ENCODE results near the gene ZNF775.

ZNF775 gene

GRCh38 chr7:150388709-150389531, 9.8 kb downstream of the ZNF775 start:
- DNase-seq, result no peak
- Mint-ChIP-seq H3K36me3 (ENCODE audit: low read depth) (peaks cover 11% of the 10 kb centered on the region), H3K9me3 (no peaks in the 10 kb centered on the region), H3K27me3 (no peaks in the 10 kb centered on the region), H3K27ac (peak overlapping the region; percentile 81), H3K4me3 (no peak overlapping the region), H3K4me1 (ENCODE audit: low read depth) (peaks cover 16% of the 10 kb centered on the region)

- peaks cover 11% of the 10 kb centered on the region for H3K36me3 Mint-ChIP-seq (ENCODE audit: low read depth)
- no peaks in the 10 kb centered on the region for H3K9me3 Mint-ChIP-seq
- H3K27me3 Mint-ChIP-seq, result no peaks in the 10 kb centered on the region
- no peak for DNase-seq
- peak overlapping the region; percentile 81 for H3K27ac Mint-ChIP-seq
- H3K4me3 Mint-ChIP-seq, result no peak overlapping the region
- peaks cover 16% of the 10 kb centered on the region for H3K4me1 Mint-ChIP-seq (ENCODE audit: low read depth)
Observed at GRCh38 chr7:150389532-150389816, 10.3 kb downstream of the ZNF775 start.

- H3K36me3 Mint-ChIP-seq (ENCODE audit: low read depth), result peaks cover 11% of the 10 kb centered on the region
- peaks cover 16% of the 10 kb centered on the region for H3K4me1 Mint-ChIP-seq (ENCODE audit: low read depth)
- no peaks in the 10 kb centered on the region for H3K9me3 Mint-ChIP-seq
- H3K4me3 Mint-ChIP-seq, result no peak overlapping the region
- DNase-seq, result no peak
- H3K27me3 Mint-ChIP-seq, result no peaks in the 10 kb centered on the region
- no peak overlapping the region for H3K27ac Mint-ChIP-seq
Observed at GRCh38 chr7:150390205-150390604, 11.1 kb downstream of the ZNF775 start.

- no peaks in the 10 kb centered on the region for H3K9me3 Mint-ChIP-seq
- H3K36me3 Mint-ChIP-seq (ENCODE audit: low read depth), result peaks cover 18% of the 10 kb centered on the region
- H3K4me3 Mint-ChIP-seq, result no peak overlapping the region
- peaks cover 16% of the 10 kb centered on the region for H3K4me1 Mint-ChIP-seq (ENCODE audit: low read depth)
- H3K27me3 Mint-ChIP-seq, result no peaks in the 10 kb centered on the region
- no peak overlapping the region for H3K27ac Mint-ChIP-seq
- DNase-seq, result no peak
Observed at GRCh38 chr7:150393325-150393724, 14.2 kb downstream of the ZNF775 start.

- no peaks in the 10 kb centered on the region for H3K9me3 Mint-ChIP-seq
- DNase-seq, result no peak
- no peak overlapping the region for H3K27ac Mint-ChIP-seq
- peaks cover 11% of the 10 kb centered on the region for H3K36me3 Mint-ChIP-seq (ENCODE audit: low read depth)
- no peaks in the 10 kb centered on the region for H3K27me3 Mint-ChIP-seq
- no peak overlapping the region for H3K4me3 Mint-ChIP-seq
- peaks cover 10% of the 10 kb centered on the region for H3K4me1 Mint-ChIP-seq (ENCODE audit: low read depth)
Observed at GRCh38 chr7:150396426-150396825, 17.3 kb downstream of the ZNF775 start.

GRCh38 chr7:150396851-150397260, 17.7 kb downstream of the ZNF775 start:
- Mint-ChIP-seq H3K27me3 (no peaks in the 10 kb centered on the region), H3K36me3 (ENCODE audit: low read depth) (peaks cover 11% of the 10 kb centered on the region), H3K4me1 (ENCODE audit: low read depth) (peaks cover 11% of the 10 kb centered on the region), H3K4me3 (no peak overlapping the region), H3K27ac (no peak overlapping the region), H3K9me3 (no peaks in the 10 kb centered on the region)
- DNase-seq, result no peak

GRCh38 chr7:150397346-150398107, 18.4 kb downstream of the ZNF775 start:
- Mint-ChIP-seq H3K27me3 (no peaks in the 10 kb centered on the region), H3K27ac (no peak overlapping the region), H3K9me3 (no peaks in the 10 kb centered on the region), H3K4me1 (ENCODE audit: low read depth) (peaks cover 11% of the 10 kb centered on the region), H3K36me3 (ENCODE audit: low read depth) (peaks cover 11% of the 10 kb centered on the region), H3K4me3 (no peak overlapping the region)
- DNase-seq, result no peak

- H3K4me3 Mint-ChIP-seq, result no peak overlapping the region
- H3K27me3 Mint-ChIP-seq, result no peaks in the 10 kb centered on the region
- H3K36me3 Mint-ChIP-seq (ENCODE audit: low read depth), result peaks cover 11% of the 10 kb centered on the region
Observed at GRCh38 chr7:150398108-150398964, 19.2 kb downstream of the ZNF775 start.

GRCh38 chr7:150398965-150399320, 19.8 kb downstream of the ZNF775 start:
- no peak for DNase-seq
- Mint-ChIP-seq H3K4me1 (ENCODE audit: low read depth) (peaks cover 16% of the 10 kb centered on the region), H3K36me3 (ENCODE audit: low read depth) (peaks cover 11% of the 10 kb centered on the region), H3K27me3 (no peaks in the 10 kb centered on the region), H3K9me3 (no peaks in the 10 kb centered on the region), H3K27ac (no peak overlapping the region), H3K4me3 (no peak overlapping the region)

More at GRCh38 chr7:150398108-150398964, 19.2 kb downstream of the ZNF775 start:
- no peak overlapping the region for H3K27ac Mint-ChIP-seq
- DNase-seq, result no peak
- no peaks in the 10 kb centered on the region for H3K9me3 Mint-ChIP-seq
- peaks cover 12% of the 10 kb centered on the region for H3K4me1 Mint-ChIP-seq (ENCODE audit: low read depth)

GRCh38 chr7:150399421-150400007, 20.4 kb downstream of the ZNF775 start:
- no peaks in the 10 kb centered on the region for H3K9me3 Mint-ChIP-seq
- peaks cover 11% of the 10 kb centered on the region for H3K36me3 Mint-ChIP-seq (ENCODE audit: low read depth)
- H3K4me1 Mint-ChIP-seq (ENCODE audit: low read depth), result peaks cover 22% of the 10 kb centered on the region
- no peaks in the 10 kb centered on the region for H3K27me3 Mint-ChIP-seq
- no peak for DNase-seq
- H3K4me3 Mint-ChIP-seq, result no peak overlapping the region
- H3K27ac Mint-ChIP-seq, result no peak overlapping the region

- no peak for DNase-seq
- H3K36me3 Mint-ChIP-seq (ENCODE audit: low read depth), result peaks cover 11% of the 10 kb centered on the region
- no peak overlapping the region for H3K4me3 Mint-ChIP-seq
- no peaks in the 10 kb centered on the region for H3K9me3 Mint-ChIP-seq
- H3K27ac Mint-ChIP-seq, result no peak overlapping the region
- H3K27me3 Mint-ChIP-seq, result no peaks in the 10 kb centered on the region
- peaks cover 24% of the 10 kb centered on the region for H3K4me1 Mint-ChIP-seq (ENCODE audit: low read depth)
Observed at GRCh38 chr7:150400008-150400787, 21.1 kb downstream of the ZNF775 start.

- no peak for DNase-seq
- H3K4me3 Mint-ChIP-seq, result no peak overlapping the region
- no peak overlapping the region for H3K27ac Mint-ChIP-seq
- peaks cover 28% of the 10 kb centered on the region for H3K4me1 Mint-ChIP-seq (ENCODE audit: low read depth)
- no peaks in the 10 kb centered on the region for H3K27me3 Mint-ChIP-seq
- H3K36me3 Mint-ChIP-seq (ENCODE audit: low read depth), result peaks cover 16% of the 10 kb centered on the region
- no peaks in the 10 kb centered on the region for H3K9me3 Mint-ChIP-seq
Observed at GRCh38 chr7:150400788-150401423, 21.8 kb downstream of the ZNF775 start.

- no peak for DNase-seq
- peaks cover 33% of the 10 kb centered on the region for H3K4me1 Mint-ChIP-seq (ENCODE audit: low read depth)
- no peaks in the 10 kb centered on the region for H3K9me3 Mint-ChIP-seq
- H3K27ac Mint-ChIP-seq, result no peak overlapping the region
- peaks cover 12% of the 10 kb centered on the region for H3K36me3 Mint-ChIP-seq (ENCODE audit: low read depth)
- H3K27me3 Mint-ChIP-seq, result no peaks in the 10 kb centered on the region
- no peak overlapping the region for H3K4me3 Mint-ChIP-seq
Observed at GRCh38 chr7:150401424-150401790, 22.3 kb downstream of the ZNF775 start.

Measured in activated T-cell treated with anti-CD3 and anti-CD28 coated beads, Interleukin-2, amount 50 U/mL, for 24 hours (primary cell).